NOMO-1 (cell line): ENCODE data around the gene SUGT1.
"Not testable (repeated sequence)": the region's sequence is repeated elsewhere in the genome, so short reads cannot be mapped to it uniquely, and the experiment has no call there.

Experiments used
- DNase-seq, 2 experiments: peaks; one replicate each; lab custom pipeline; 2025; ENCODE audit not compliant: unreplicated experiment in 2 of 2; lab: John Stamatoyannopoulos, UW

Gene SUGT1

DNA sequence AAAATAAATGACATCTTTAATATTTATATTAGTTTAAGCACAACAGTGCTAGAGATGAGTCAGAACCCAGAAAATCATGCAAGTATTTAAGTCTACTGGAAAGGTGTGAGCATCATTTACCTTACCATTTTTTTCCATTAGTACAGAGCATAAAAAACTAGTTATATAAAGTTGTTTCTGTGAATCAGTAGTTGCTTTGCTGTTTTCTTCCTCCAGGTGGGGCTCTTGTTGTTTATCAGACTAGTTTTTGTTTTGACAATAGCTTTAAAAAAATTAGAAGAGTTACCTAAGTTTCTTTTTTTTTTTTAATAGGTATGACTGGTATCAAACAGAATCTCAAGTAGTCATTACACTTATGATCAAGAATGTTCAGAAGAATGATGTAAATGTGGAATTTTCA, 12.7 kb downstream of the SUGT1 start:
- no peak for DNase-seq

DNA sequence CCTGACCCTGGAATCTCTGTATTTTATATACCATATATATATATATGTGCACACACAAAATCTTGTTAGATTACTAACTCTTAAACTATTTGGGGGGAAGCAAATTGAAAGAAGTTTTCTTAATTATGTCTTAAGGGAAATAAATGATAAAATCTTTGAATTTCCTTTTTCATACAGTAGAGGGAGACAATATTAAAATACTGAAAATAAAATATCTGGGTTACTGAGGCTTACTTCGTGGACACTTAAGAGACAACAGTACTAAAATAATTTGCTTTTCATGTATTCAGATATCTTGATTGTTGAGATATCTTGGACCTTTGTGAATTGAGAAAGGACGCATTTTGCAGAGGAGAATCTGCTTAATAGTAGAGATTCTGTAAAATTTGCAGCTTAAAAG, 17.0 kb downstream of the SUGT1 start:
- DNase-seq: no peak

DNA sequence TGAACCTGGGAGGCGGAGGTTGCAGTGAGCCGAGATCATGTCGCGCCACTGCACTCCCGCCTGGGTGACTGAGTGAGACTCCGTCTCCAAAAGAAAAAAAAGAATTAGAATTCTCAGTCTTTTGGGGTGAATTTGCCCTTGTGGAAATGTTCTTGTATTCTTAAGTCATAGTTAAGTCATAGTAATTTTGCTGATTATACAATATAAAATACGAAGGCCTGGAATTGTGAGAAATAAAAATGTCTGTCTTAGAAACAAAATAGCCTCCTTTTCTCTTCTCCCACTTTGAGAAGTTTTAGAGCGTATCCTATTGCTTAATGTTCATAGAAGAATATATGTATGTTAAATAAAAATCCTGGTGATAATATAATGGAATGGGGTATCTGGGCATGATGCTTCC, 18.1 kb downstream of the SUGT1 start:
- DNase-seq: no peak

DNA sequence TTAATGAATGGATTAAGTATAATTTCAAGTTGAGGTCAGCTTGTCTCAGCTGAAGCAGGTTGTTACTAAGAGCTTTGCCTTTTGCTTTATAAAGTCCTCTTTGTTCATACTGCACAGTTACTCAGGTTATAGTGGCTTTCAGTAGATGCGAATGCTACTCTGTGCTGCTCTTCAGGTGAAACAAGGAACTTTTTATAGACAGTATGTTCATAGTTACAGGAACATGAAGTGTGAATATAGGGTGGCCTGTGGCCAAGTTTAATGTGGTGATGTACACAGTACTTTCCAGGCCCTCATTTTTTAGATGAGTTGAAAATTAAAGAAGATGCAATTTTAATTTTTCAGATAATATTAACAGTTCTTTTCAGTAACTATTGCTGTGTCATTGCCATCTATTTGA, 20.8 kb downstream of the SUGT1 start:
- DNase-seq: no peak

DNA sequence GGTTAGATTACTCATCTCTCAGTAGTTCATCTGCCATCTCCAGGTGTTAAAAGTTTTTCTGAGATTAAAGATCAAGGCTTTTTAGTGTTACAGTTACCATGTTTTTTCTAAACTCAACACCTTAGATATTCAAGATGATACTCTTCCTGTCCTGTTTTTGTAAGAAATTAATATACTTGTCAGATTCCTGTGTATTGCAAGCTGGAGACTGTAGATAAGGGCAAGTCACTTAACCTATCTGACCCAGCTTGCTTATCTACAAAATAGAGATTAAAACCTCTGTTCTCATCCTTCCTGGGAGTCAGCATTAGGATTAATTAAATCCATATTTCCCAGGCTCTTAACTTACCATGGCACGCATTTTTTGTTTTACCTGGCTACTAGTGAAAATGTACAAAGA, 25.2 kb downstream of the SUGT1 start:
- DNase-seq: no peak

DNA sequence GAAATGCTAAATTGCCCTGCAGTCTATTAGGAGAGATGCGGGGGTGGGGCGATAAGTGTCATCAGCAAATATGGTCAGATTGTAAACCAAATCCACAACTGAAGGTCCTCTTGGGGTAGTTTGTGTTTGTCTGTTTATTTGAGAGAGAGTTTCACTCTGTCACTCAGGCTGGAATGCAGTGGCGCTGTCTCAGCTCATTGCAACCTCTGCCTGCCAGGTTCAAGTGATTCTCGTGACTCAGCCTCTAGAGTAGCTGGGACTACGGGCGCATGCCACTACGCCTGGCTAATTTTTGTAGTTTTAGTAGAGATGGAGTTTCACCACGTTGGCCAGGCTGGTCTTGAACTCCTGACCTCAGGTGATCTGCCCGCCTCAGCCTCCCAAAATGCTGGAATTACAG, 33.2 kb downstream of the SUGT1 start:
- DNase-seq: not testable (repeated sequence)

DNA sequence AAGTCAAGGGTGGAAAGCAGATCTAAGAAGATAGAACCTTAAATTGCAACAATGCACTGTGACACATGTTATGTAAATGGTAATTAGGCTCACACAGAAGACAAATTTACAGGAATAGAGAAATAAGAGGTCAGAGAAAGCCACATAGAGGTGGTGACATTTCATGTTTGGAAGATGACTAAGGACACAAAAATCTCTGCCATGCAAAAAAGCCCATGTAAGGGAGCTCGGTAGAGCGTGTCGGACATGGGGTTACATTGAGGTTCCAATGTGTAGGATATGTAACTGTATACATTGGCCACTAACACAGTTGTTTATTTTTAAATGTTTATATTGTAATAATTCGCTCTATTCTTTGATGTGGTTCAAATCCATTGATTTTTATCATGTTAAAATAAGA, 33.7 kb downstream of the SUGT1 start:
- no peak for DNase-seq

DNA sequence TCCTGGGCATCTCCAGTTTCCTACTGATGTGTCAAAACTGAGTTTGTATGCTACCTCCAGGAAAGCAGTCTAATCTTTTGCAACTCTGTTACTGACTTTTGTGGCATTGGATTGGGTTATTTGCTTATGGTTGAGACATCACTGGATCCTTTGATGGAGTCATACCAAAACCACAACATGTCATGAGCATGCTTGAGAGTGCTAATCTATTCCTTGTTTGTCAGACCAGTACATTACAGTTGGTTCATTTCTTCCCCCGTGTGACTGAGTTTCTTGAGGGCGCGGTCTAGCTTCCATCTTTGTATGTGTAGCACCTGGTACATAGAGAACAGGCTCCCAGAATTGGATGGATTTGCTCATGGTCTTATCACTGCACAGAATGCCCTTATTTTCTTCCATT, 43.2 kb downstream of the SUGT1 start:
- peak in 1 of 2 experiments; percentile 26 for DNase-seq

DNA sequence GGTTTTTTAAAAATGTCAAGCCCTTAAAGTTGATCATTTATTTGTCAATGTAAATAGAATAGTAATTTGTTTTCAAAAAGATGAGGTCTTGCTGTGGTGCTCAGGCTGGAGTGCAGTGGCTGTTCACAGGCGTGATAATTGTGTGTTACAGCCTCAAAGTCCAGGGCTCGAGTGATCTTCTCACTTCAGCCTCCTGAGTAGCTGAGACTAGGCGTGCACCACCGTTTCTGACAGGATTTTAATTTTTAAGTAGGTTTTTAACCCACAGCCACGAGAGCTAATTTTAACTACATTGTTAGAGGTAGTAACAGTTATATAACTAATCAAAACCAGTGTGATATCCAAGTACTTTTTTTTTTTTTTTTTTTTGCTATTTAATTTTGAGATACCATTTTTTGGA, 43.9 kb downstream of the SUGT1 start:
- no peak for DNase-seq

DNA sequence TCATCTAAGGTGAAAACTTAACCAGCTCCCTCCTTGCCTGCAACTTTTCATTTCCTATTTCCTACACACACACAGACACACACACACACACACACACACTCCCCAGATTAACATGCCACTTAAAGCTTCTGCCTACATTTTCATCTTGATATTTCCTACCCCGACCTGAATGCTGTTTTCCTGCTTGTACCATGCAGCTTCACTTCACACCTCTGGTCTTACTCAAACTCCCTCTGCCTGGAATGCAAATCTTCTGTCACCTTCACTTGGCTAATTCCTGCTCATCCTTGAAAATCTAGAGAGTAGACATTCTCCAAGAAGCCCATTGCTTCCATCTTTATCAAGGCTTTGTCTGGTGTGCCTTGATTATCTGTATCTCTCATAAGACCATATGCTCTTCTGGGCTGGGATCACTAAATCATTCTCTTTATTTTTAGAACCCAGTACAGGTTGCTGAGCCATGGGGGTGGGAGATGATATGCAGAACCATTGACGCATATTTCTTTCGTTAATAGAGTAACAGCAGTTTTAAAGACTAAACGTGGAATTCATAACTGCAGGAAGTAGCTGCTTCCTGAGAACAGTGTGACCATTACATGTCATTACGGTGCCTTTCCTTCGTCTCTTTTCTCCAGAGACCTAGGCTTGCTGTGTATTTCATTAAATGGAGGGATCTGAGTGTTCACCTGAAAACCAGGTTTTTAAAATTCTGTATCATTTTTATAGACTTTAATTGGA, 49.3 kb downstream of the SUGT1 start:
- DNase-seq: no peak

DNA sequence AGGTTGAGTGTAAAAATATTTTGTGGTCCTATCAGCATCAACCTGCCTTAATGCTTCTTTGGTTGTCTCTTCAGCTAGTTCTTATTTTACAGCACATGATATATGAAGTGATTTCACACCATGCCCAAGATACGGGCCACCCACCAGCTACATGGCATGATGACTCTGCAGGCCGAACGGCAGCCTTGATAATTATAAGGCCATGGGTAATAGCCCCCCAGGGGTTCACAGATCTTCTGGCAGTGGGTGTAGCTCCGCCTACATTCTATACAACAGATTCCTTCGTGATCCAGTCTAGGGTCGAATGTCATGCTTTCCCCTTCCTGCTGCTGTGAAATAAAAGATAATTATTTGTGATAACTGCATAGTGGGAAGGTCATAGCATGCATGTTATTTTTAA, 50.8 kb downstream of the SUGT1 start:
- DNase-seq: no peak

DNA sequence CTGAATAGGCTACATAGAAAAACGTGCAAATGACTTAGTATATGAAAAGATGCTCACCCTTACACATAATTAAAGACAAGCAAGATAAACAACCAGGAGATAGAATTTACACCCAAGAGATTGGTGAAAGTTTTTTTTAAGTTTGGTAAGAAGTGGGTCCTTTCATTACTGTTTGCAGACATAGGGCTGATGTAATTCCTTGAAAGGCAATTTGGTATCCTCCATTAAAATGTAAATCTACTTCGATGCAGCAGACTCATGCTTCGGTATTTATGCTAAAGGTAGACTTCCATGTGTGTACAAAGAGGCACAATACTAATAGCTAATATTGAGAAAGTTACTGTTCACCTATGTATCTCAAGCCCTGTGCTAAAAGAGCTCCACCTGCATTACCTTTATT, 53.4 kb downstream of the SUGT1 start:
- no peak for DNase-seq

DNA sequence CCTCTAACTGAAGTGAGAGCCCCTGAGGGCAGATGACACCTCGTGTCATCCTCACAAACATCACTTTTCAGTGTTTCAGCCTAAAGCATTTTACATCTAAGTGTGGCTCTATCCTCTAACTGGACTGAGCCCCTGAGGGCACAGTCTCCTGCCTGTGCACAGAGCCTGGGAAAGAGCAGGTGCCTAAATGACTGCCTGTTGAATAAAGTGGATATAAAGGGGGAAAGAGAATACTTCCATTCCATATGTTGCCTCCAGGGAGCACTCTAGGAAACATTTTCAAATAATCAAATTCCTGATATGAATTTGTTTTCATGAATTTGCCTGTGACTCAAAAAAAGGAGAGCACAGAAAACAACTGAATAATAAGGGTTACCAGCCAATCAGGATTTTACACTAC, 54.7 kb downstream of the SUGT1 start:
- DNase-seq: no peak

DNA sequence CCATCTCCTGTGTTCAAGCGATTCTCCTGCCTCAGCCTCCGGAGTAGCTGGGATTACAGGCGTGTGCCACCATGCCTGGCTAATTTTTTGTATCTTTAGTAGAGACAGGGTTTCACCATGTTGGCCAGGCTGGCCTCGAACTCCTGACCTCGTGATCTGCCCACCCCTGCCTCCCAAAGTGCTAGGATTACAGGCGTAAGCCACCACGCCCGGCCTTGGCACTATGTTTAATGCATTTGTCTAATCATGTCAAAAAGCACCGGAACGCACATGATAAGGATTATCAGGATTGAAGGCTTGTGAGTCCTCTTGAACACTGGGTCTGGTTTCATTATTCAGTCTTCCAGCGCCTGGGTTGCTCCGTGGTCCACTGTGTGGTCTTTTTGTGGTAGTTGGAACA, 55.6 kb downstream of the SUGT1 start:
- DNase-seq: not testable (repeated sequence)

DNA sequence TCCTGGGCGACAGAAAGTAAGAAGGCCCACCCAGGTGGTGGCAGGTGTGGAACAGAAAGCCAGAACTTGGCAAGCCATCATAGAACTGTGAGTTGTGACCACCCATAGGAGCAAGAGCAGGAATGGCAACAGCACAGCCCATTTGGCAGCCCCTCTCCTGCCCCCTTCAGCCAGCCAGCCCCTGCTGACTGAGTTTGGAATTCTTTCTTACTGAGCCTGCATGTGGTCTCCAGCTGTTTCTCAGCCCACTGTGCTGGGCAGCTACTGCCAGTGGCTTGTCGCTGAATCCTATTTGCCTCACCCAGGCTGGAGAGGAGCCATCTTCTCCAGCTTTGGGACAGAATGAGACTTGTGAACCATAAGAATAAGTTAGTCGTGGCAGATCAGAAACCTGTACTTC, 58.6 kb downstream of the SUGT1 start:
- DNase-seq: no peak

DNA sequence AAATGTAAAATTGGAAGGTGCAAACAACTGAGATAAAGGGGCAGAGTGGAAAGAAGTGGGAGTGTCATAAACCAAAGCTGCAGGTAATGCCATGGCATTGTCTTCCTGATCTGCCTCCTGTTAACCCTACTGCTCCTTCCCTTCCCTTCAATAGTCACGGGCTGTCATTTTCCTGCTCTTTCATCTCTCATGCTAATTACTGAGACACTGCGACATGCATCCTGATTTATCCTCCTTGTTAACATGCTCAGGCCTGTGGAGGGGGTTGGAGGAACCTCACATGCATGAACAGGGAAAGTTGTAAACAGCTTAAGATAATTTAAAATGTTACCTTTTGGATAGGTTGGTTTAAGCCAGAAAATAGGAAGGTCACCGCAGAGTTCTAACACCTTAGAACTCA, 59.7 kb downstream of the SUGT1 start:
- no peak for DNase-seq

DNA sequence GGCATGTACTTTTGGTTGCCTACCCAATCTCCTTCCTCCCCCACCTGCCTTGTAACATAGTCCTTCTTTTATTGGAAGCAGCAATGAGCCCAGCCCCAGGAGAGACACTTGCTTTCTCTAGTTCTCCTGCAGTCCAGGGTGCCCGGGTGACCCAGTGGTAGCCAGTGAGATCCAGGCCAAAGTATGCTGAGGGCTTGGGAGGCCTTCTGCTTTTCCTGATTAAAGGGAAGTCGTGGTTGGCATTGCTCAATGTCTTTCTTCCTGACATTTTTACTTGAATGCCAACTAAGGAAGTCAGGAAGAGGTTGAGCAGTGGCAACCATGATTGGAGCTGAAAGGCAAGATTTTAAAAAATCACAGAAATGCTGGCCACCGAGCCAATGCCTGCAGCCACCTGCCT, 61.3 kb downstream of the SUGT1 start:
- peak in 1 of 2 experiments; percentile 12 for DNase-seq

DNA sequence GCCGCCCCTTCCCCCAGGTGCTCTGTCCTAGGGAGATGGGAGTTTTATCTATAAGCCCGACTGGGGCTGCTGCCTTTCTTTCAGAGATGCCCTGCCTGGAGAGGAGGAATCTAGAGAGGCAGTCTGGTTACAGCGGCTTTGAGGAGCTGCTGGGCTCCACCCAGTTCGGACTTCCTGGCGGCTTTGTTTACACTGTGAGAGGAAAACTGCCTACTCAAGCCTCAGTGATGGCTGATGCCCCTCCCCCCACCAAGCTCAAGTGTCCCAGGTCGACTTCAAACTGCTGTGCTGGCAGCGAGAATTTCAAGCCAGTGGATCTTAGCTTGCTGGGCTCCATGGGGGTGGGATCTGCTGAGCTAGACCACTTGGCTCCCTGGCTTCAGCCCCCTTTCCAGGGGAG, 68.3 kb downstream of the SUGT1 start:
- not testable (repeated sequence) for DNase-seq

DNA sequence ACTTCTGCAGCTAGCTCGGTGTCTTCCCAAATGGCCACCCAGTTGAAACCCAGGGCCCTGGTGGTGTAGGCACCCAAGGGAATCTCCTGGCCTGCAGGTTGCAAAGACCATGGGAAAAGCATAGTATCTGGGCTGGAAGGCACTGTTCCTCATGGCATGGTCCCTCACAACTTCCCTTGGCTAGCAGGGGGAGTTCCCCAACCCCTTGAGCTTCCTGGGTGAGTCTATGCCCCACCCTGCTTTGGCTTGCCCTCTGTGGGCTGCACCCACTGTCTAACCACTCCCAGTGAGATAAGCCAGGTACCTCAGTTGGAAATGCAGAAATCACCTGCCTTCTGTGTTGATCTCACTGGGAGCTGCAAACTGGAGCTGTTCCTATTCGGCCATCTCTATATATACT, 68.7 kb downstream of the SUGT1 start:
- not testable (repeated sequence) for DNase-seq

DNA sequence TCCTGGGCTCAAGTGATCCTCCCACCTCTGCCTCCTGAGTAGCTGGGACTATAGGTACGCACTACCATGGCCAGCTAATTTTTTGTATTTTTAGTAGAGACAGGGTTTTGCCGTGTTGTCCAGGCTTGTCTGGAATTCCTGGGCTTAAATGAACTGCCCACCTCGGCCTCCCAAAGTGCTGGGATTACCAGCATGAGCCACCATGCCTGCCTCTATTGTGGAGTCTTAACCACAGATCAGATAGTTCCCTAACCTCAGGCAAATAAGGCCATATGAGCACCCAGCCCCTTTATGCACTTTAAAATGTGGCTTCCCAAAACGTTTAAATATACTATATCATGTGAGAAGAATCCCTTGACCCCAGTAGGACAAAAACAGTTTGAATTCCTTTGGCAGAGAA, 70.5 kb downstream of the SUGT1 start:
- no peak for DNase-seq

DNA sequence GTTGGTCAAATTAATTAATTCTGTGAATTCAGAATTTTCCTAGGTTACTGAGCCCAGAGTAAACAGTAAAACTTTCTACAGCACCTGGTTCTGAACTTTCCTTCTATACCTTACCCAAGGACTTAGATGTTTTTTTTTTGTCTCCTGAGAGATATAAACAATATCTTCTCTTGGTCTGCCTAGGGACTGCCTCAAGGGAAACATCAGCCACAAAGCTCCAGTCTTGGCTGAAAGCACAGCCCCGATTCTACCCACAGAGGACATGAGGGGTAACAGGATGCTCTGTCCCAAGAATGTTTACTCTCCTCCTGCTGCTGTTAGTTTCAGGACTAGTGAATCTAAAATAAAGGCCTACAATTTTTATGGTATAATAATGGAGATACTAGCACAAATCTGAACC, 72.7 kb downstream of the SUGT1 start:
- DNase-seq: no peak

DNA sequence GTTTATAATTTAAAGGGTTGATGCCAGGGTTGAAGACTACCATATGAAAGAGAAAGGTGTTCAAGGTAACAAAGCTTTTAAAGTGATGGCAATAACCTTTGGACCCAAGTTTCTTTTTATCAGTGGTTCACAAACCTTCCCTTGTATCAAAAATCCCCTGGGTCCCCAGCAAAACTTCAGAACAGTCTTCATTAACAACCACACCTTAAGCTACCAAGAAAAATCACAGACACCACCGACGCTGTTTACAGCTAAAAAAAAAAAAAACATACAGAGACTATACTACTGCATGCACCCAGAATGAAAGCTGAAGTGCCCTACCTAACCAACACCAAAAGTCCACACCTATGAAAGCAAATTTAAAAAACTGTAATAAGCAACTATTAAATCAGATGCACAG, 73.6 kb downstream of the SUGT1 start:
- DNase-seq: no peak

DNA sequence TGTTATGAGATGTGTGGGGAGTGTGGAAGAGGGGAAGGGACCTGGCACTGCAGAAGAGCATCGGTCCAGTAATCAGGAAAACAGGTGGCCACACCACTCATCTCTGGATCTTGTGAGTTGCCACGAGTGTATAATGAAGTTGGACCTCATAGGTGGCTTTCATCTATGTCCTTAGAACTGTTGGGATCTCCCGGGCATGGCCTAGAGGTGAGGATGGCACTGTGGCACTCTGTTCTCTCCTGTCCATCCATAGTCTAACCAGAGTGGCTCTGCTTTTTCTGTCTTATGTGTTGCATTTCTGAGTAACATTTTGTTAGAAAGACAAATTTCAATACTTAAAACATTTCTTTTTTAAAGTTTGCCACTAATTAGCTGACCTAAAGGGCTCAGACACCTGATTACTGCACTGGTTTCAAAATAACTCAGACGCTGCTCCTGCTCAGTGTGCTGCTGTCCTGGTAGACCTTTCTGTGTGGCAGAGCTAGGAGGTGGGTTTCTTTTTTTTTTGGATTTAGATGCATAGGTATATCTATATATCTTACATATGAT, 81.5 kb downstream of the SUGT1 start:
- DNase-seq: no peak
